ENCODE results near the gene PIK3C2B.

The PIK3C2B gene

DNA sequence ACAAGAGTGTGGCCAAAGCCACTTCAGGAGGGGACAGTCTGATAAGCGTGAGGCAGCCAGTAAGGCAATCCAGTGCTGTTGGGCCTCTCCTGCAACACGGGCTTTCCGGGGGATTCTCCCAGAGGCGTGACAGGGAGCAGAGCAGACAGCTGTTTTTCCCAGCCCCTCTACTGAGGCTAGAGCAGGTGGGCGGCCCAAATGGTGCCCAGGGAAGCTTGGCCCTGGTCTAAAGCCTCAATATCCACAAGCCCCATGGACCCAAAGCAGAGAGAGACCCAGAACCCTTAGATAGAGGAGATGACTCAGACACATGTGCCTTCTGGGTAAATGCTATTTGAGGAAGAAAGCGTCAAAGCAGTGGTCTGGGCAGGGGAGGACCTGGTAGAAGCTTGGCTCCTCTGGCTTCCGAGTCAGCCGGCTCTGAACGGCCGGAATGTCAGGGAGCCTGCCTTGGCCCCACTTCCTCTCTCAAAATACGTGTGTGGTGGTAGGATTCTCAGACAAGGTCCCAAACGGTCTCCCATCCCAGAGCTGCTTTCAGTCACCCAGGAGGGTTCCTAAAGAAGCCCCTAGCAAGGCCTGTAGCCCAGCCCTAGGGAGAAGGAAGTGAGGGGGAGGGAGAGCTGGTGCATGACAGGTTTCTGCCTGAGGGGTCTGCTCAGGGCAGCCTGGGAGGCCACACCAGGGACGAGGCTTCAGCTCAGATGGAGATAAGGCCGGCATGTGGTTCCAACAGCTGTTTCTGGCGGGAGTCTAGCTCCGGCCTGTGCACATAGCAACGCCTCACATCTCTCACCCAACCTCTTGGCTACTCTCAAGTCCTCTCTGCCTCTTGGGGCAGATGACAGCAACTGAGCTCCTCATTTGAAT lies 28.8 kb downstream of the PIK3C2B start:
- ChIA-PET CTCF (interaction anchor here (1.9 to 2.0 kb wide), 2 partner anchors 14 to 19 kb away, joined by 5 to 10 read pairs; no protein-coding TSS in a partner anchor), POLR2A (interaction anchor here (1.8 kb wide), 1 partner anchor 40 kb away, joined by 4 read pairs; no protein-coding TSS in a partner anchor)
- TF ChIP-seq FOXA1 (IDR thresholded peaks at IDR 0.05) (no peak), SP1 (IDR thresholded peaks at IDR 0.05) (no peak), LEF1 (IDR thresholded peaks at IDR 0.05; ENCODE audit: borderline replicate concordance) (no peak), CTBP1 (IDR thresholded peaks at IDR 0.05; ENCODE audit: borderline replicate concordance) (no peak), FOXK2 (IDR thresholded peaks at IDR 0.05) (no peak), ELF4 (IDR thresholded peaks at IDR 0.05) (no peak), TARDBP (IDR thresholded peaks at IDR 0.05) (no peak), L3MBTL2 (conservative IDR thresholded peaks at IDR 0.05) (no peak)

DNA sequence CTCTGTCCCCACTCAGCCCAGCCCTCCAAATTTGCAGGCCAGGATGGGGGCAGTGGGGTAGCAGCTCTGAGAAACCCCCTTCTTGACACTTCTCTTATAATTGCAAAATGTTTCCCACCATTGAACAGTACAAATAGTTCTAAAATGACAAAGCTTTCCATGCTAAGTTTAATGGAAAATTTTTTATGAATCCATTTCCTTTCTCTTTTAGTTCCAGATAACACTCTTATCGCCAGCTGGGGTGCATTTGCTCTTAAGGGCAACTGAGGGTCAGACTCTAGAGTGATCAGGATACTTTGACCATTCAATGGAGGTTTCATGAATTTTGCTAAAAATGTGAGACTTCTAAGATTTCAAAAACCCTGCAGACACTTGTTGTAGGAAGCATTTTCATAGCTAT lies 29.9 kb downstream of the PIK3C2B start:
- CTCF ChIA-PET: interaction anchor here (1.9 kb wide), 1 partner anchor 15 kb away, joined by 5 read pairs; no protein-coding TSS in a partner anchor
- POLR2A ChIA-PET: no interaction called here

More for the DNA sequence above, 28.8 kb downstream of the PIK3C2B start:
- DNase-seq (ENCODE audit: extremely low spot score): no peak

DNA sequence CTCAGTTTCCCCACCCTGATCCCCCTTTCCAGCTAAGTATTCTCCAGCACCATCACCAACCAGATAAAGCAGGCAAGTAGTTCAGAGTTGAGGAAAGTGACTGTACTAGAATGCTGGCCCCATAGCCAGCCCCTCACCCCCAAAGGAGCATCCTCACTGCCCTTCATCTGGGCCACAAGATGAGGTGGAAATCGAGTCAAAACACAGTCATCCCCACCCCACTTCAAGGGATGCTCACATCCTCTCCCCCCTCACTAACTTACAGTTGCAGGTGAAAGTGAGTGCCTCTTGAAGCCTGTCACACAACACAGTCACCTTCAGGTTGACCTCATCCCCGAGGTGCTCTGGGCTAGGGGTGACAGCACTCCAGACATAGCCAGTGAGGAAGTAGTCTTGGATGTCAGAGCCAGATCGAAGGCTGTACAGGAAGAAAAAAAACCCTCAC lies 30.4 kb downstream of the PIK3C2B start:
- POLR2A ChIA-PET: no interaction called here
- TF ChIP-seq TARDBP (IDR thresholded peaks at IDR 0.05) (no peak), ZNF384 (IDR thresholded peaks at IDR 0.05) (no peak), CTBP1 (IDR thresholded peaks at IDR 0.05; ENCODE audit: borderline replicate concordance) (no peak)

More for the DNA sequence above, 29.9 kb downstream of the PIK3C2B start:
- TF ChIP-seq L3MBTL2 (conservative IDR thresholded peaks at IDR 0.05) (no peak), ELF4 (IDR thresholded peaks at IDR 0.05) (no peak), SUZ12 (IDR thresholded peaks at IDR 0.05) (no peak), CTBP1 (IDR thresholded peaks at IDR 0.05; ENCODE audit: borderline replicate concordance) (no peak), FOXA1 (IDR thresholded peaks at IDR 0.05) (no peak), BHLHE40 (IDR thresholded peaks at IDR 0.05; ENCODE audit: borderline replicate concordance) (no peak), NFRKB (IDR thresholded peaks at IDR 0.05) (no peak), LEF1 (IDR thresholded peaks at IDR 0.05; ENCODE audit: borderline replicate concordance) (no peak), ARNT (IDR thresholded peaks at IDR 0.05) (no peak), TARDBP (IDR thresholded peaks at IDR 0.05) (no peak), FOXK2 (IDR thresholded peaks at IDR 0.05) (no peak), ZNF384 (IDR thresholded peaks at IDR 0.05) (no peak), FOXM1 (IDR thresholded peaks at IDR 0.05; ENCODE audit: borderline replicate concordance) (no peak), SP1 (IDR thresholded peaks at IDR 0.05) (no peak), HDGF (IDR thresholded peaks at IDR 0.05; ENCODE audit: borderline replicate concordance) (no peak)
- TF ChIP-seq, protein P1, sequence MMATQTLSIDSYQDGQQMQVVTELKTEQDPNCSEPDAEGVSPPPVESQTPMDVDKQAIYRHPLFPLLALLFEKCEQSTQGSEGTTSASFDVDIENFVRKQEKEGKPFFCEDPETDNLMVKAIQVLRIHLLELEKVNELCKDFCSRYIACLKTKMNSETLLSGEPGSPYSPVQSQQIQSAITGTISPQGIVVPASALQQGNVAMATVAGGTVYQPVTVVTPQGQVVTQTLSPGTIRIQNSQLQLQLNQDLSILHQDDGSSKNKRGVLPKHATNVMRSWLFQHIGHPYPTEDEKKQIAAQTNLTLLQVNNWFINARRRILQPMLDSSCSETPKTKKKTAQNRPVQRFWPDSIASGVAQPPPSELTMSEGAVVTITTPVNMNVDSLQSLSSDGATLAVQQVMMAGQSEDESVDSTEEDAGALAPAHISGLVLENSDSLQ (IDR thresholded peaks at IDR 0.05): no peak
- no peak for DNase-seq (ENCODE audit: extremely low spot score)

DNA sequence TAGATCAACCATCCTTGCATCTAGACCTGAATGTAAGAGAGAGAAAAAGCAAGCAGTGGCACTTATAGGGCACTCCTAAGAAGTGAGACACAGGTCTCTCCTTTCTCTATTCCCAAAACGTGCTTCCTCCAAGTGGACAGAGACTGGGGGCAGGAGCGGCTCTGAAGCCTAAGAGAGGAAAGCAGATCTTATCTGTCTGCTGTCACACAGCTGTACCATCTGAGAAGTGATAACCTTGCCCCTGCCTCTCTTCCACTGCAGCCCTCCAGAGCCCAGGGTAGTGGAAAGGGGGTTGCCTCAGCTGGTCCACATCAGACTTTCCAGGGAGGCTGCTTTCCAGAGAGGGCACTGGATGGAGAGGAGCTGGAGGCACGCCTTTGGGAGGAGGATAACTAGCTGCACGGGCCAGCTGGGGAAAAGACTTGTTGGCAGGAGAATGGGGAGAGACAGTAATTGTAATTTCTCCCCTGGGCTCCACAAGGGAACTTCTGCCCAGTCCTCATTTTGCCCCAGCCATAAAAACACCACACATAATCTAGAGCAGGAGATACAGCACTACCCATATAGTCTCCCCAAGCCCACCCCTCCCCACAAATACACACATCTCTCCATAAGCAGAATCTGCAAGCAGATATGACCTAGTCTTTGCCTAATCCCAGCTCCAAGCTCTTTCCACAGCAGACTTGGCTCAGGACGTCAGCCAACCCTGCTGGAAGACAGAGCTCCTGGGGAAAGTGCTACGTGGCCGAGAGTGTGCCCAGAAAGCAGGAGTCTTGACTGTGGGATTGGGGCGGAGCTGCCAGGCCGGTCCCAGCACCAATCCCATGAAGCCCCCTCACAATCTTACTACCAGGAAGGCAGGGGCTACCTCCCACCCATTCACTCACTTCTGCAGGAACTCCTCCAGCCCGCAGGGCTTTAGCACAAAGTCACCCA lies 31.2 kb downstream of the PIK3C2B start:
- DNase-seq (ENCODE audit: extremely low spot score): no peak
- ChIA-PET POLR2A (no interaction called here), CTCF (interaction anchor here (1.0 to 1.9 kb wide), 2 partner anchors 12 to 16 kb away, joined by 3 to 5 read pairs; no protein-coding TSS in a partner anchor)
- TF ChIP-seq BHLHE40 (IDR thresholded peaks at IDR 0.05; ENCODE audit: borderline replicate concordance) (no peak), TARDBP (IDR thresholded peaks at IDR 0.05) (no peak), HDGF (IDR thresholded peaks at IDR 0.05; ENCODE audit: borderline replicate concordance) (no peak), NFRKB (IDR thresholded peaks at IDR 0.05) (no peak), CTBP1 (IDR thresholded peaks at IDR 0.05; ENCODE audit: borderline replicate concordance) (no peak), ELF4 (IDR thresholded peaks at IDR 0.05) (no peak), SUZ12 (IDR thresholded peaks at IDR 0.05) (no peak), FOXA1 (IDR thresholded peaks at IDR 0.05) (no peak), FOXM1 (IDR thresholded peaks at IDR 0.05; ENCODE audit: borderline replicate concordance) (no peak), LEF1 (IDR thresholded peaks at IDR 0.05; ENCODE audit: borderline replicate concordance) (no peak), SP1 (IDR thresholded peaks at IDR 0.05) (no peak), ZNF384 (IDR thresholded peaks at IDR 0.05) (no peak), ARNT (IDR thresholded peaks at IDR 0.05) (no peak), FOXK2 (IDR thresholded peaks at IDR 0.05) (no peak), L3MBTL2 (conservative IDR thresholded peaks at IDR 0.05) (no peak)
- TF ChIP-seq, protein P1 (IDR thresholded peaks at IDR 0.05): no peak

More for the DNA sequence above, 30.4 kb downstream of the PIK3C2B start:
- DNase-seq (ENCODE audit: extremely low spot score): no peak
- CTCF ChIA-PET: interaction anchor here (1.9 kb wide), 1 partner anchor 16 kb away, joined by 5 read pairs; no protein-coding TSS in a partner anchor

DNA sequence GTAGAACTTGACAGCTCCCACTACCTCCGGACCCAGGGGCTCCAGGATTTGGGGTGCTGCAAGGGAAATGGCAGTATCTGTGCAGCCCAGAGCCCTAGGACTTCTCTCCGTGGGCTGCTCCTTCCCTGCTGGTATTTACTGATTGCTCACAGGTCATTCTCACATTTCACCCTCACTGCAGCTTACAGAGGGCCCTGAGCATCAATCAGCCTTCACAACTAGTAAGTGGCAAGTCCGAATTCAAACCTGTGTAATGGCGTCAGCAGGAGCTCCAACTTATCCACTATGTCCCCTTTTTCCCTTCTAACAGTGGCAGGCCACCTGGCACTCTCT lies 32.4 kb downstream of the PIK3C2B start:
- TF ChIP-seq ARNT (IDR thresholded peaks at IDR 0.05) (no peak), ELF4 (IDR thresholded peaks at IDR 0.05) (no peak), SP1 (IDR thresholded peaks at IDR 0.05) (no peak), NFRKB (IDR thresholded peaks at IDR 0.05) (no peak), ZNF384 (IDR thresholded peaks at IDR 0.05) (no peak), FOXA1 (IDR thresholded peaks at IDR 0.05) (no peak), L3MBTL2 (conservative IDR thresholded peaks at IDR 0.05) (no peak), FOXM1 (IDR thresholded peaks at IDR 0.05; ENCODE audit: borderline replicate concordance) (no peak), TARDBP (IDR thresholded peaks at IDR 0.05) (no peak), SUZ12 (IDR thresholded peaks at IDR 0.05) (no peak), FOXK2 (IDR thresholded peaks at IDR 0.05) (no peak), HDGF (IDR thresholded peaks at IDR 0.05; ENCODE audit: borderline replicate concordance) (no peak), LEF1 (IDR thresholded peaks at IDR 0.05; ENCODE audit: borderline replicate concordance) (no peak), CTBP1 (IDR thresholded peaks at IDR 0.05; ENCODE audit: borderline replicate concordance) (no peak), BHLHE40 (IDR thresholded peaks at IDR 0.05; ENCODE audit: borderline replicate concordance) (no peak)
- TF ChIP-seq, protein P1 (IDR thresholded peaks at IDR 0.05): no peak
- no peak for DNase-seq (ENCODE audit: extremely low spot score)
- ChIA-PET POLR2A (no interaction called here), CTCF (interaction anchor here (1.0 kb wide), 1 partner anchor 13 kb away, joined by 3 read pairs; no protein-coding TSS in a partner anchor)
